ENCODE data around the gene AGPAT3.

AGPAT3 gene

DNA sequence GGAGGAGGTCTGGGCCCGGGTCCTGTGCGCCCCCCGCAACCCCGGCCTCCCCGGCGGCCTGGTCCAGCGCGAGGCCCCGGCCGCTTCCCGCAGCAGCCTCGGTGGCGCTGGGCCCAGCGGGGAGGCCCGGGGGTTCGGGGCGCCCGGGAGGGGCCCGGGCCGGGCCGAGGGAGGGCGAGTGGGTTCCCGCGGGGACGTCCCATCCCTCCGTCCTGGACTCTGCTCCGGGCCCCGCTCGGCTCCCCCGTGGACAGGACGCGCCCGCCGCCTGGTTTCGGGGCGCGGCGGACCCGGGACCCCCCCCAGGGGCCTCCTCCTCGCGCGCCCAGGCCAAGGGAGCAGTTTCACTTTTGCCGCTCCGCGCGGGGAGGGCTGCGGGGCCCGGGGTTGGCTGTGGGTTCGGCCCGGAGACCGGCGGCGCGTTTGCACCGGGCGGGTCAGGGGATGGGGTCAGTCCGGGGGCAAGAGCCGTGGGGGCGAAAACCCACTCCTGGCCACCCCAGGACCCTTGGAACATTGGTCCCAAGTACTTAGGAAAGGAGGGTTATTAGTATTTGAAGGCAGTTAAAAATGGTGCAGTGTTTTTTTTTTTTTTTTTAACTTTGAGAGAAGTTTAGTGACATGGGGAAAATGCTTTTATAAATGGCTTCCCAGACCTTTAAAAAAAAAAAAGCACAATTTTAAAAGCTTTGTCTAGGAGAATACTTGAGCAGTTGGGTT lies 677 bp downstream of the AGPAT3 start:
- DNase-seq: peak; percentile 46

DNA sequence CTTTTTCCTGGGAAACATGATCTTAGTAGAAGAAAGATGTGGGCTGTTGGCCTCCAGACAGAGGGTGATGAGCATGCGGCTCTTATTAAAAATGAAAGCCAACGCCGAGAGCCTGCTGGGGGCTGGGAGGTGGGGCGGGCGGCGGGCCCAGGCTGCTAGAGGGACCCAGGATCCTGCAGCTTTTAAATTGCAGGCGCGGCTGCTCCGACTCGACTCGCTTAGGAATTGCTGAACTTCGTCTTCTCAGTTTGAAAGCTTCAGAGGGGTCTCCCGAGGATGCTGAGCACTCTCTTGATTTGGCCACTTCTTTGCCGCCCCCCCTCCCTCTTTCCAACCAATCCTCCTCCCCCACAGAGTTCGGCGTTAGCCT lies 1.2 kb downstream of the AGPAT3 start:
- DNase-seq: peak; percentile 60

DNA sequence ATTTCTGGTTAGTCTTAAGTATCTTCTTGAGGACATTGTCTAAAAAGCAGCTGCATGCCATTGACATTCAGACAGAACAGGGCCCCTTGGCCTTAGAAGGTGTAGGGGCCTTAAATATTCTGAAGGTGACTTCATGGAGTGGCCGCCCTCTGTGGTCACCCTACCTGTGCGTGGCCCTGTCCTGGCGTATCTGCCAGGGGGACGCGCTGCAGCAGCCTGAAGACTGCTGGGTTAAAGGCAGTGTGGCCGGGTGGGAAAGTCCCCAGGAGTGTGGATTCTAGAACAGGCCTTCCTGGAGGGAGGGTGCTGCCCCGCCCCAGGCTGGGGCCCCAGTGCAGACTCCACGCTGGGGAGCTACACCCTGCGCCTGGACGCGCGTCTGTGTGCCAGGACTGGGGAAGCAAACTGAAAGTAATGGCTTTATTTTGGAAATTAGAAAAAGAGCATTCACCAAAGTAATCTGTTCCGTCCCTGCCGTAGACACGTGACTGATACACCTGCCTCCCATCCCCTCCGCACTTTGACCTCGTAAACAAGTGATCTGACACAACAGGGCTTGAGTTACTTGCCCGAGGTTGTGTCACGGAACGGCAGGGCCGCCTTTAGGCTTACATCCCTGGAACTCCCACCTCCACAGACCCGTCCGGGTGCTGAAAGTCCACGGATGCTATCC lies 1.8 kb downstream of the AGPAT3 start:
- DNase-seq: peak; percentile 11

DNA sequence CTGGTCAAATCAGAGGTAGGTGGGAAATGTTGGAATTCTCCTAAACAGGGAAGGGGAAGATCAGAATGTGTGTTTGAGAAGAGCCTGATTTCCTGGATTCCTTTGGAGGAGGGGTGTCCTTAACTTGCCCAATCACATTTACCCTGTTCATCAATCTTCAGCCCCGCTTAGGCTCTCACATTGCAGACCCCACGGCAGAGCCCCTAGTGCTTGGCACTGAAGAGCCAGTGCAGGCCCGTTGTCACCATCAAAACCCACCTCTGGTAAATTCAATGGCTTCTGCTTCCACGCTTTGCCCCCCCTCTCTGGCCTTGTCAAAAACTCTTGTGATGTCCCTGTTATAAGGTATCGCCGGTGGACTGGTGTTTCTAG lies 2.3 kb downstream of the AGPAT3 start:
- no peak for DNase-seq

DNA sequence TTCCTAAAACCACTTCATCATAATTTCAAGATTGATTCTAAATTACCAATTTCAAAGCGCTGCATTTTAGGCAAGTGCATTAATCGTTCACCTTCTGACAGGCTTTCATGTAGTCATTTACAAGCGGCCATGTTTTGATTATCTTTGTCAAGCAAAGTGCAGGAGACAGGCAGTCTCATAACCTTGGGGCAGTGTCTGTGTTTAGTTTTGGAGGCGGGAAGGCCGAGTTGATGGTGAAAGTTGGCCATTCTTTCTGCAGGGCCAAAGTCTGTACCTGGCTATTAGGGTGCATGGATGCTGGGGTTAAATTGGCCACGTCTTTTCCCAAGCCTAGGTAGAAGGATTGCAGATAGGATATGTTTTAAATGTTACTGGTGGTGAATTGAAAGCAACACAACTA lies 2.9 kb downstream of the AGPAT3 start:
- DNase-seq: no peak

DNA sequence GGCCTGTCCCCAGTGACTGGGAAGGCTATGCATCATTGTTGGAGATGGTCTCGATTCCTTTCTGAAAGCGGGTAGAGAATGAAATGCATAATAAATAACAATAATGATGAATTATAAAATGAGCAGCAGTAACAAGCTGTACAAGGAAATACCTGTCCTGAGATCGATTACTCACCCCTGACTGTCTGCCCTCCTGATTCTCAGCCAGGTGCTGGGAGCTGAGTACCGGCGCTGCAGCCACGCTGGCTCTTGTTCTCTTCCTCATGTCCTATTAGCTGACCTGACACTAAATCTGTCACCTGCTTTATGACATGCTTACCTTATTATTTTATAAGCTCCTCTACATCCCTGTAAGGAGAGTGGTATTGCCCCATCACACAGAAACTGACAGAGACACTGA lies 3.4 kb downstream of the AGPAT3 start:
- DNase-seq: no peak

DNA sequence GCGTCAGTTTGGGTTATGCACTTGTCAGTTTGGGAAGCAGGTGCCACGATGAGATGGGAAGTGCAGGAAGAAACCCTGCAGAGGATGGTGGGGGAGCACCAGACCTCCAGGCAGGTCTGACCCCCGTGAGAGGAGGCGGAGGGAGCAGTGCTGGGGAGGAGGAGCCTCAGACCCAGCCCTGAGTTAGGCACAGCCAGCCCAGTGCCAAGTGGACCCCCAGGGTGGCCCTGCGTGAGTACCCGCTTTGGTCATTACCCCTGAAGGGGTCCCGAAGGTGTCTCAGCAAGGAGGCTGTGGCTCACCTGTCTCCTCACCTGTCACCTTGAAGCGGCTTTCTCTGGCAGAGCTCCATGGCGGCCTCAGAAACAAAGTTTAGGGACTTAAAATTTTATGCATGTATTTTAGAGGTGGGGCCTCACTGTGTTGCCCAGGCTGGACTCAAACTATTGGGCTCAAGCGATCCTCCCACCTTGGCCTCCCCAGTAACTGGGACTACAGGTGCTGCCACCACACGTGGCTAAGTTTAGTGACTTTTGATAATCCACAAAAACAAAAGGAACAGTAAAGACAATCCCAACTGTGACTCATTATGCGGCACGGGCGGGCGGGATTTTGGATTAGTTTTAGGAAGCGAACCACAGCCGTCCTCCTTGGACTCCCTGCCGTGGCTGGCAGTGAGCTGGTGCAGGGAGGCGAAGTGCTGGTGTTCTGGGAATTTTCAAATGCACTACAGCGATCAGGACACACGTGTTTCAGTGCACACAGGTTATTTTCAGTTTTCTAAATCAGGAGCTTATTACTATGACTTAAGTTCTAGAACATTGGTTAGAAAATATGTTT lies 4.7 kb downstream of the AGPAT3 start:
- DNase-seq: no peak

DNA sequence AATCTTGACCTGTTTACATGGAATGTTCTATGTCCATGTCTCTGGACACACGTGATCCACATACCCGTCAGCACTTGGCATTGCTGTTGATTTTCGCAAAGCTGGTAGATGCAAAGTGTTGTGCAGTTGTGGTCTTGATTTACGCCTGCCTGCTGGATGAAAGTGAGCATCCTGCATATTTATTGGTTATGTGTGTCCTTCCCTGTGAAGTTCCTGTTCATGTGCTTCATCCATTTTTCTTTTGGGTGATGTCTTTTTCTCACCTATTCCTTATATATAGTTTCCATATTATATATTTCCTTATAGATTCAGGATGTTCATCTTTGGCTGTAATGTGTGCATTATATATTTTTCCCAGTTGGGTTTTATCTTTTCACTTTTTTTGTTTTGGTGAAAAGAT lies 6.5 kb downstream of the AGPAT3 start:
- no peak for DNase-seq

DNA sequence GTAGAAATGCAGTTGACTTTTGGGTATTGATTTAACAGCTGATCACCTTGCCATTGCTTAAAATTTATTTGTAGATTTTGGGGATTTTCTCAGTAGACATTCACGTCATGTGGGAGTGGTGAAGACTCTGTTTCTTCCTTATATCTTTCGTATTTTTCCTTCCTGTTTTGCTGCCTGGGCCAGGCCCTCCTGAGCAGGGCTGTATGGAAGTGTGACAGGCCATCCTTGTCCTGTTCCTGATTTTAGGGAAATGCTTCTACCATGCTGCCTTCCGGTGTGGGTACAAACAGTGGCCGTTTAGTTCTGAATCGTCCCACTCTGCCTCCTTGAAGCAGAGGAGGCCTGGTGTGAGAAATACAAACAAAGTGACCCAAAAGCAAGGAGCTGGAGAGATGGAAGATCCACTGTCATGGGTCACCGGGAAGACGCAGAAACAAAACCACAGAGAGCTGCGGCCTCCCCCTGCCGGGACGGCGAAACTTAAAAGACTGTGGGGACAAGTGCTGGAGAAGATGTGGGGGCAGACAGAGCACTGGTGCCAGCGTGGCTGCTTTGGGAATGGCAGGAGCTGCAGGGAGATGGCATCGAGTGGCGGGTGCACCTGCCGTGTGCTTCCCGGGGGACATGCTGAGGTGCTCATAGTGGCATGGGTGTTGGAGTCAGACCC lies 7.6 kb downstream of the AGPAT3 start:
- no peak for DNase-seq

DNA sequence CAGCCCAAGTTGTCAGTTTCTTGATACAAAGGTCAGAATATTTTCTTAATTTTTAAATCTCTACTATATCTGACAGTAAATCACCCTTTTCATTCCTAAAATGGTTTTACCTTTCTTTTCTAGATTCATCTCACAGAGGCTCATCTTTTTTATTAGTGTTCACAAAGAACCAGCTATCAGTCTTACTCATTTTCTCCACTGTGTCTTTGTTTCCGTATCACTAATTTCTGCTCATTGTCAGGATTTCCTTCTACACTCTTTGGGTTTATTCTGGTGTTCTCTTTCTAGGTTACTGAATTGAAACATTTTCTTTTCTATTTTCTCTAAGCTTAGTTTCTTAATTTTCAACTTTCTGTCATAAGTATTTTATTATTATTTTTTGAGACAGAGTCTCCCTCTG lies 8.7 kb downstream of the AGPAT3 start:
- DNase-seq: no peak

DNA sequence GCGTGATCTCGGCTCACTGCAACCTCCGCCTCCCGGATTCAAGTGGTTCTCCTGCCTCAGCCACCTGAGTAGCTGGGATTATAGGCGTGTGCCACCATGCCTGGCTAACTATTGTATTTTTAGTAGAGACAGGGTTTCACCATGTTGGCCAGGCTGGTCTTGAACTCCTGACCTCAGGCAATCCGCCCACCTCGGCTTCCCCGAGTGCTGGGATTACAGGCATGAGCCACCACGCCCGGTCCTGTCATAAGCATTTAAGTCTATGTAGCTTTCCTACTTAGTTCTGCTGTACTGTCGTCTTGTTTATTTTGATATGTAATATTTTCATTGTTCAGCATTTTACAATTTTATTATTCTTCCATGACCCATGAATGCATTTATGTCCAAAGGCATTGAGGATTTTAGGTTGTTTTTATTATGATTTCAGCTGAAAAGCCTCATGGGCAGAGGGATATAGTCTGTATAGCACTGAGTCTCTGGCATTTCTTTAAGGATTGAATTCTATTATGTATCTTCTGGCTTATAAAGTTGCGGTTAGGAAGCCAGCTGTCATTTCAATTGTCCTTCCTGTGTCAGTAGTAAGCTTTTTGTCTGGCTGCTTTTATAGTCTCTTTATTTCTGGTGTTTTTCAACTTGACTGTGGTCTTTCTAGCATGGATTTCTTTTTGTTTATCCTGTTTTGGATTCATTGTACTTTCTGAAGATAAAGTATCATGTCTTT lies 9.2 kb downstream of the AGPAT3 start:
- no peak for DNase-seq

DNA sequence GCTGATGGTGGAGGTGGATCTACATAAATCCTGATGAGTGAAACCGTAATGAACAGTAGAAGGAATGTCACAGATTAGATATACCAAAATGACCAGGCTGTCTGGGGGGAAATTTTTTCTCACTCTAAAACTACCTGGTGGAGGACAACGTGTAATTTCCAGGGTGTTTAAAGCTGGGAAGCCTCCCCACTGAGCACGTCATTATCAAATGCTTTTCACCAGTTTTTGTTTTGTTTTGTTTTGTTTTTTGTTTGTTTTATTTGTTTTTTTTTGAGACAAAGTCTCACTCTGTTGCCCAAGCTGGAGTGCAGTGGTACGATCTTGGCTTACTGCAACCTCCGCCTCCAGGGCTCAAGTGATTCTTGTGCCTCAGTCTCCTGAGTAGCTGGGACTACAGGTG lies 11.6 kb downstream of the AGPAT3 start:
- DNase-seq: no peak

DNA sequence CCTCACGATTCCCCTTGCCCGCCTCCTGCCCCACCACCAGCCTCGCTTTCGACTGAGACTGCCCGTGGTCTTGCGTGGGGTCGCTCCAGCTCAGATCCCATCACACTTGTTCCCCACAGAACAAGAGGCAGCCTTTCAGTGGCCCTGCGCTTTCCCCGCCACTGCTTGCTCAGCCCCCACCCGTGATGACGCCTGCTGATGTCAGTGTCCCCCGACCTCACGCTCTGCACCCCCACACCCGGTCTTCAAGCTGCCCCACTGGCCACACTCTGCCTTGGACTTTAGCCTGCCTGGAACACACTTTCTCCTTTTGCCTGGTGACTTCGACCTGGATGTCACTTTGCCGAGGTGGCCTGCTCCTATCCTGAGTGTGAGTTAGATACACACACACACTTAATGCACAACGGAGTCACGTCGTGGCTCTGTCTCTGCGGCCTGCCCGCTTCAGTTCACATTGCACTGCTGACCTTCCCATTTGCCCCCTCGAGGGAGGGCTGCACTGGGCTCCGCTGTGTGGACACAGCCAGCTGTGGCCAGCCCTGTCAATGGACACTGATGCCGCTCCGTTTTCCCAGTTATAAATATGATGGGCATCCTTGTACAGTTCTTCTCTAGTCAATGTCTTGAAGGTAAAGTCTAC lies 13.0 kb downstream of the AGPAT3 start:
- no peak for DNase-seq

DNA sequence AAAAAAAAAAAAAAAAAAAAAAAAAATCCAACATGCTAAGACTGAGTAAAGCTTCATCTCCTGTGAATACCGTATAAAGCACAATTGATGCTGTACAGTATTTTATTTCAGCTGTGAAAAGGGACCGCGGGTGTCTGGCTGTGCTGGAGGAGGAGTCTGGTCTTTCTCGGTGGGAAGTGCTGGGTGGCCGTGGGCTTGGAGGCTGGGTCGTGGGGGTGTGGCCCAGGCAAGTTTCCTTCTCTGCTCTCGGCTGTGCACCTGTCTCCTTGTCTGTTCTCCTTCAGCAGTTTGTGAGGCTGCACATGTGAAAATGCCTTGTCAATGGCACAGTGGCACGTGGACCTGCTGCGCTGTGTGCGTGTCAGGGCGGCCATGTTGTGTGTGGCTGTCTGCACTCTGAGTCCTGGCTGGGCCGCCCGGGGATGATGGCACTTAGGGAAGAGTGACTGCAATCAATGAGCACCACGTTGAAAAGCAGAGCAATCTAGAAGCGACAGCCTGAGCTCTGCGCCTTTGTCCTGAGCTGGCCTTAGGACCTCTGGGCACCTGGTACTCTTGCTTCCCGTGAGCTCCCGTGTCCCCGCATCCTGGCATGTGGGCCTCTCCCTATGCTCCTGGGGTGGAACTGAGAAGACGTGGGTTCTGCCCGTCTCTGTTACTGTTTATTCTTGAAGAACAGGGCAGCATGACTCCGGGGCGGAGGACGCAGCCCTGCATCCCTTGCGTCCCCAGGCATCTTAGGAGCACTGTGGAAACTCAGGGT lies 14.5 kb downstream of the AGPAT3 start:
- no peak for DNase-seq

DNA sequence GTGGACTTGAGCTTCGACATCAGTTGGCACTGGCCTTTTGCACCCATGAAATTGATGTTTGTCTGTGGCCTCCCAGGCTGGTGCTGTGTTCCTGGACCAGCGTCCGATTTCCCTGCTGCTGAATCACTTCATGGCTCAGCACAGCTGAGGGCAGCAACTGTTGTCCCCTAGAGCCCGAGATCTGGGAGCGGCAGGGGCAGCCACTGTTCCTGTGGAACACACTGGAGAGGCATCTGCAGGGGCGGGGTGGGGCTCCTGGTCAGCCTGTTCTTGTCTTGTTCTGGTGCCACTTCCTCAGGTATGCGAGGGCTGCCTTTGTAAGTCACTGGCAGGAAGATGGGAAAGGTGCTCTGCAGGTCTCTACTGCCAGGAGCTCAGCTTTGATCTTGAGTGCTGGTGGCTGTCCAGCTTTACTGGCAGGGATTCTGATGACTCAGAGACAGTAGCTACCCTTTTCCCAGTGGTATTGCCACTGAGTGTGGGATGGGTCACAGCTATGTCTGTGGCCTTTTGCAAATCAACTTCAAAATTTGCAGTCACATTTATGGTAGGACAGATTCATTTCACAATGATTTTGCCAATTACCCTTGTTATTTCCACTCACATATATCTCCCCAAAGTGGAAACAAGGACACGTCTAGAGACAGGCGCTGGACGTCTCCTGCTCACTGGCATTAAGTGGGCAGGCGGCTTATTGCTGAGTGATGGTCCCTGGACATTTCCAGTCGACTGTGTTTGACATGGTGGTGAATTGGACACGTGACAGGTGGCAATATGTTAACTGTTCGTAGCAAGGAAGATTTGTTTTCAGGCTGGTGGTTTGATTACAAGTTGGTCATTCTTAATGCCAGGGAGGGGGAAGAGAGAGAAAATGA lies 15.3 kb downstream of the AGPAT3 start:
- peak; percentile 45 for DNase-seq

DNA sequence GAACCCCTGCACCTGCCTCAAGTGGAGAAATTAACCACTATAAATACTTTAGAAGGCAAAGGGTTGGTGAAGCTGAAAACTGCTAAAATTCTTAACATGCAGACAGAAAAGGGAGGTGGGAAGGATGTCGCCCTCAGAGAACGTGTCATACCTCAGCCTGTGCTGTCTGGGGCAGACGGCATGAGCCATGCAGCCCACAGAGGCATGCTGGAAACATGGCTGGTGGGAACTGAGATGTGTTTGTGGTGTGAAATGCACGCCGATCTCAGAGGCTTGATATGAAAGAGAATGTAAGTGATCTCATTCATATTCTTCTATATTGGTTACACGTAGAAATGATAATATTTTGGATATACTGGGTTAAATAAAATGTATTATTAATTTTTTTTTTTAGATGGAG lies 16.3 kb downstream of the AGPAT3 start:
- DNase-seq: no peak

DNA sequence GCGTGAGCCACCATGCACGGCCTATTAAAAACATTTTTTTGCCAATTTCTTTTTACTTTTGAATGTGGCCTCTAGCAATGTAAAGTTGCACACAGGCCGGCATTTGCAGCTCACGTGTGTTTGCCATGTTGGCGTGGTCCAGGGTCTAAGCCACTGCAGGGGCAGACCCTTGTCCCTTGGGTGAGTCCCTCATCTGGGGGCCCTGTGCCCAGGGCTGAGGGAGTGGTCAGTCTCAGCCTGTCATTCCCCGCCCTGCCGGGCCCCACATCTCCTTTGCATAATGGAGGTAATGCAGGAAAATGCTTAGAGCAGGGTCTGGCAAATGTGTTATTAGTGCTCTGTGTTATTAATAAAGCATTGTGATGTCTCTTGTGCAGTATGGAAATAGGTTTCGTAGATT lies 16.9 kb downstream of the AGPAT3 start:
- no peak for DNase-seq

DNA sequence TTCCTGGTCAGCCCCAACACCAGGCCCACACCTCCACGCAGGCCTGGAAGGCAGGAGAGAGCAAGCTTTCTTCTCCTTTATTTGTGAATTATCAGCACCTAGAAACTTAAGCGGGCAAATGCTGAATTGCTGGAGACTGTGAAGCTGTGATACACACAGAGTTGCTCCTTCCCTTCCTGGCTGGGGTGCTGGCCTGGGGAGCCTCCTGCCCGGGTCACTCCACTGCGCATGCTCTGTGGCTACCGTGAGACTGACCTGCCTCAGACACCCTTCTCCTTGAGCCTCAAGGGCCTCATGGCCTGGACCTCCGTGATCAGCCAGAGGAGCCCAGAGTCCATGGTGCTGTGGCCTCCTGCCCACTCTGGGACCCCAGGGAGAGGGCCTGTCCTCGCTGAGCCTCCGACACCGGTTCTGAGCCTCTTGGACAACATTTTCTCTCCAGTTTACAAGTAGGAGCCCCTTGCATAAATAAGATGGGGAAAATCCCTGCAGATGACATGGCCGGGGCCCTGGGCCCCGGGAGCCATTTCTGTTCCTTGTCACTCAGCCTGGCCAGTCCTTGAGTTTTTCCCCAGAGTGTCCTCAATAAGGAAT lies 18.0 kb downstream of the AGPAT3 start:
- DNase-seq: no peak

DNA sequence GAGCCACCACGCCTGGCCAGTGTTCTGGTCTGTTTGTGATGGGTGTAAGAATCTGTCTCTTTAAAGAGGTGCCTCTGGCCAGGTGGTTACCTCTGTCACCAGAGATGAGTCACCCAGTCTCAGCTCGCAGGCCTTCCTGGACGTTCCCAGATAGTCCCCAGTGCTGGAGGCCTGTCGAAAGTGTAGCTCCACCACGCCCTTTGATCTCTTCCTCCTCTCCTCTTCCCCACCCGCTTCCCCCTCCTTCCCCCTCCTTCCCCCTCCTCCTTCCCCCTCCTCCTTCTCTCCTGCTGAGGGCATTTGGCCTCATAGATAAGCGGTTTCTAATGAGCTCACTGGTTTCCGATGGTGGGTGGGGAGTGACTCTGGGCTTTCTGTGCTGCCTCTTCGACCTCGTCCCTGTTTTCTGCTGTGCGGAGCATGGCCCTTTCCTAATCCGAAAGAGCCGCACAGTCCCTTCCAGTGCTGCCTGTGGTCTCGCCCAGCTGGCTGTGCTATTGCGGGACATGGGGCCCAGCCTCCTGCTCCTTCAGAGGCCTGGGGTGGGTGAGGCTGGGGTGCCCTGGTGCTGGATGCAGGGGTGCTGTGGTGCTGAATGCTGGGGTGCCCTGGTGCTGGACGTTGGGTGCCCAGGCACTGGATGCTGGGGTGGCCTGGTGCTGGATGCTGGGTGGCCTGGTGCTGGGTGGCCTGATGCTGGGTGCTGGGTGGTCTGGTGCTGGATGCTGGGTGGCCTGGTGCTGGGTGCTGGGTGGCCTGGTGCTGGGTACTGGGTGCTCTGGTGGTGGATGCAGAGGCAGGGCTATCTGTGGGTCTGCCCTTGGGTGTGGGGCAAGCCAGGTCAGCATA lies 19.2 kb downstream of the AGPAT3 start:
- DNase-seq: no peak

Data from EL (cell line).